Mucosa of descending colon (tissue), 3 donors: ENCODE data around the gene MBOAT1. TPM values are rescaled to one million over a fixed set of nuclear protein-coding genes. Genes with fewer than 3 reads are reported as not detected.

Source experiments
- ATAC-seq: fragments of 200-7000 bp; cut with Tn5 transposase; one replicate; pipeline ENCODE4 v1.9.1; 2020; ENCODE audit warnings: mild to moderate bottlenecking, moderate library complexity
- DNase-seq, 3 donors: peaks; one replicate each; pipeline ENCODE4 v3.0.0-alpha.2; 2020
- H3K36me3 ChIP-seq: fragments of 200-600 bp; one replicate; pipeline ENCODE4 v1.8.0; 2021; ENCODE audit warnings: low read depth, mild to moderate bottlenecking
- H3K4me1 ChIP-seq: fragments of 200-600 bp; one replicate; pipeline ENCODE4 v1.8.0; 2021; ENCODE audit warnings: low read depth, mild to moderate bottlenecking
- H3K4me3 ChIP-seq: fragments of 200-600 bp; one replicate; pipeline ENCODE4 v1.8.0; 2021; ENCODE audit warnings: mild to moderate bottlenecking
- H3K9me3 ChIP-seq: fragments of 200-600 bp; one replicate; pipeline ENCODE4 v1.8.0; 2021; ENCODE audit warnings: mild to moderate bottlenecking
- CTCF ChIP-seq: fragments of 200-600 bp; IDR thresholded peaks from one replicate; pipeline ENCODE4 v1.8.0; 2022; ENCODE audit warnings: antibody characterized with exemption, mild to moderate bottlenecking
- intact Hi-C, 2 donors: fragments of 100-400 bp; cut with DNase I in 1 of 2; cut with micrococcal nuclease in 1 of 2; formaldehyde crosslinking; loops; one replicate each; pipeline versions ENCODE4 v1.11.0 to v1.11.1; 2022; cut with DNase I, micrococcal nuclease
- total RNA-seq, 3 donors: library from RNA; stranded (reverse); fragmentation: NEBNext Ultra II Directional in 2 of 3; extraction: Animal tissue kit (Norgen Biotek cat#: 25700) in 2 of 3; gene quantifications; one replicate each; pipeline versions ENCODE4 v1.2.1 to v1.2.4, GENCODE V29; 2021 to 2023
- donor health status: DM: no; HTN: no; CAD: no; lungs with moderate emphysema.
- donor health status: DM: no; HTN: no; CAD: no.
- donor health status: DM: no; HTN: yes; CAD: no.

The MBOAT1 gene
- total RNA-seq, 3 donors from 2014 or later, result 33.7 to 77.0 (median 54.4) TPM

GRCh38 chr6:20167601-20168000, 44.7 kb downstream of the MBOAT1 start:
- Histone ChIP-seq H3K4me1 (no peaks in the 10 kb centered on the region), H3K4me3 (no peak overlapping the region), H3K9me3 (no peaks in the 10 kb centered on the region), H3K36me3 (no peaks in the 10 kb centered on the region)
- DNase-seq, result no peak
- intact Hi-C loops, result no loop called here
- no peak for TF ChIP-seq CTCF
- no peak for ATAC-seq

GRCh38 chr6:20166210-20166609, 46.1 kb downstream of the MBOAT1 start:
- no peak for TF ChIP-seq CTCF
- no peak for DNase-seq
- intact Hi-C loops, result no loop called here
- no peaks in the 10 kb centered on the region for H3K36me3 ChIP-seq
- peaks cover 4% of the 10 kb centered on the region for H3K4me1 ChIP-seq
- H3K9me3 ChIP-seq, result no peaks in the 10 kb centered on the region
- no peak for ATAC-seq
- H3K4me3 ChIP-seq, result no peak overlapping the region

- Histone ChIP-seq H3K36me3 (no peaks in the 10 kb centered on the region), H3K4me1 (peaks cover 5% of the 10 kb centered on the region), H3K4me3 (no peak overlapping the region), H3K9me3 (no peaks in the 10 kb centered on the region)
- ATAC-seq, result no peak
- intact Hi-C loops, result no loop called here
- no peak for DNase-seq
- TF ChIP-seq CTCF, result no peak
Measured at GRCh38 chr6:20162515-20162914, 49.8 kb downstream of the MBOAT1 start.

- DNase-seq, result no peak
- no peak for TF ChIP-seq CTCF
- Histone ChIP-seq H3K36me3 (no peaks in the 10 kb centered on the region), H3K4me1 (peaks cover 5% of the 10 kb centered on the region), H3K4me3 (no peak overlapping the region), H3K9me3 (no peaks in the 10 kb centered on the region)
- no peak for ATAC-seq
- intact Hi-C loops, result no loop called here
Measured at GRCh38 chr6:20160541-20161283, 51.6 kb downstream of the MBOAT1 start.

- DNase-seq (no peak), ATAC-seq (no peak)
- intact Hi-C loops, result no loop called here
- Histone ChIP-seq H3K36me3 (no peaks in the 10 kb centered on the region), H3K4me1 (peaks cover 9% of the 10 kb centered on the region), H3K9me3 (no peaks in the 10 kb centered on the region), H3K4me3 (no peak overlapping the region)
- TF ChIP-seq CTCF, result no peak
Measured at GRCh38 chr6:20159781-20160540, 52.3 kb downstream of the MBOAT1 start.
